ENCODE results near the gene TNFRSF9.
A peak's percentile ranks its signal among the peaks of the same experiment; 100 is the strongest.

- TF ChIP-seq, protein P1, sequence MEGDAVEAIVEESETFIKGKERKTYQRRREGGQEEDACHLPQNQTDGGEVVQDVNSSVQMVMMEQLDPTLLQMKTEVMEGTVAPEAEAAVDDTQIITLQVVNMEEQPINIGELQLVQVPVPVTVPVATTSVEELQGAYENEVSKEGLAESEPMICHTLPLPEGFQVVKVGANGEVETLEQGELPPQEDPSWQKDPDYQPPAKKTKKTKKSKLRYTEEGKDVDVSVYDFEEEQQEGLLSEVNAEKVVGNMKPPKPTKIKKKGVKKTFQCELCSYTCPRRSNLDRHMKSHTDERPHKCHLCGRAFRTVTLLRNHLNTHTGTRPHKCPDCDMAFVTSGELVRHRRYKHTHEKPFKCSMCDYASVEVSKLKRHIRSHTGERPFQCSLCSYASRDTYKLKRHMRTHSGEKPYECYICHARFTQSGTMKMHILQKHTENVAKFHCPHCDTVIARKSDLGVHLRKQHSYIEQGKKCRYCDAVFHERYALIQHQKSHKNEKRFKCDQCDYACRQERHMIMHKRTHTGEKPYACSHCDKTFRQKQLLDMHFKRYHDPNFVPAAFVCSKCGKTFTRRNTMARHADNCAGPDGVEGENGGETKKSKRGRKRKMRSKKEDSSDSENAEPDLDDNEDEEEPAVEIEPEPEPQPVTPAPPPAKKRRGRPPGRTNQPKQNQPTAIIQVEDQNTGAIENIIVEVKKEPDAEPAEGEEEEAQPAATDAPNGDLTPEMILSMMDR (IDR thresholded peaks at IDR 0.05) = peak; percentile 29 to 55 (median 41)
- TF ChIP-seq POLR2A (IDR thresholded peaks at IDR 0.05) = no peak
Measured at GRCh38 chr1:7902478-7903085, 38.1 kb downstream of the TNFRSF9 start.

All from breast epithelium (tissue), 3 donors.